Ovary (tissue), 3 donors: ENCODE data around the gene TTLL11.

Source experiments
- CTCF ChIP-seq, 3 donors: fragments of 450-650 bp in 2 of 3; fragments of 200-600 bp in 1 of 3; IDR thresholded peaks; one replicate each; pipeline versions ENCODE4 v1.5.1 to v1.8.0; 2016 to 2022; ENCODE audit warnings: antibody characterized with exemption in 3 of 3, mild to moderate bottlenecking in 1 of 3
- POLR2A ChIP-seq: fragments of 450-650 bp; IDR thresholded peaks from one replicate; pipeline ENCODE4 v1.6.1; 2017; ENCODE audit warnings: antibody characterized with exemption, mild to moderate bottlenecking, moderate library complexity
- donor health status: DM: no; HTN: no; CAD: no.

GRCh38 chr9:121786543-121786948 is 306.6 kb downstream of the TTLL11 start:
- no peak for TF ChIP-seq CTCF (IDR thresholded peaks at IDR 0.05)
- TF ChIP-seq POLR2A, result no peak
